ENCODE results near the gene SLC7A5.
"Not testable (repeated sequence)": the region's sequence is repeated elsewhere in the genome, so short reads cannot be mapped to it uniquely, and the experiment has no call there.

The SLC7A5 gene

GRCh38 chr16:87792205-87792565 is 77.1 kb downstream of the SLC7A5 start:
- Histone ChIP-seq H3K27ac (ENCODE audit: low read depth, low read length) (no peak overlapping the region), H3K4me1 (ENCODE audit: control insufficient read depth, insufficient read depth, low read length) (no peaks in the 10 kb centered on the region), H3K9me3 (ENCODE audit: control insufficient read depth, insufficient read depth, low read length) (no peaks in the 10 kb centered on the region), H3K36me3 (ENCODE audit: control insufficient read depth, insufficient read depth, low read length) (no peaks in the 10 kb centered on the region), H3K9ac (ENCODE audit: low read depth, low read length) (no peak overlapping the region), H3K4me3 (ENCODE audit: low read depth, low read length) (no peak overlapping the region), H3K27me3 (ENCODE audit: control insufficient read depth, insufficient read depth, low read length) (no peaks in the 10 kb centered on the region)

- H3K27me3 ChIP-seq (ENCODE audit: control insufficient read depth, insufficient read depth, low read length) = no peaks in the 10 kb centered on the region
- no peak overlapping the region for H3K4me3 ChIP-seq (ENCODE audit: low read depth, low read length)
- no peak overlapping the region for H3K9ac ChIP-seq (ENCODE audit: low read depth, low read length)
- H3K4me1 ChIP-seq (ENCODE audit: control insufficient read depth, insufficient read depth, low read length) = no peaks in the 10 kb centered on the region
- H3K9me3 ChIP-seq (ENCODE audit: control insufficient read depth, insufficient read depth, low read length) = no peaks in the 10 kb centered on the region
- no peaks in the 10 kb centered on the region for H3K36me3 ChIP-seq (ENCODE audit: control insufficient read depth, insufficient read depth, low read length)
- no peak overlapping the region for H3K27ac ChIP-seq (ENCODE audit: low read depth, low read length)
Measured at GRCh38 chr16:87791295-87792204, 77.8 kb downstream of the SLC7A5 start.

DNA sequence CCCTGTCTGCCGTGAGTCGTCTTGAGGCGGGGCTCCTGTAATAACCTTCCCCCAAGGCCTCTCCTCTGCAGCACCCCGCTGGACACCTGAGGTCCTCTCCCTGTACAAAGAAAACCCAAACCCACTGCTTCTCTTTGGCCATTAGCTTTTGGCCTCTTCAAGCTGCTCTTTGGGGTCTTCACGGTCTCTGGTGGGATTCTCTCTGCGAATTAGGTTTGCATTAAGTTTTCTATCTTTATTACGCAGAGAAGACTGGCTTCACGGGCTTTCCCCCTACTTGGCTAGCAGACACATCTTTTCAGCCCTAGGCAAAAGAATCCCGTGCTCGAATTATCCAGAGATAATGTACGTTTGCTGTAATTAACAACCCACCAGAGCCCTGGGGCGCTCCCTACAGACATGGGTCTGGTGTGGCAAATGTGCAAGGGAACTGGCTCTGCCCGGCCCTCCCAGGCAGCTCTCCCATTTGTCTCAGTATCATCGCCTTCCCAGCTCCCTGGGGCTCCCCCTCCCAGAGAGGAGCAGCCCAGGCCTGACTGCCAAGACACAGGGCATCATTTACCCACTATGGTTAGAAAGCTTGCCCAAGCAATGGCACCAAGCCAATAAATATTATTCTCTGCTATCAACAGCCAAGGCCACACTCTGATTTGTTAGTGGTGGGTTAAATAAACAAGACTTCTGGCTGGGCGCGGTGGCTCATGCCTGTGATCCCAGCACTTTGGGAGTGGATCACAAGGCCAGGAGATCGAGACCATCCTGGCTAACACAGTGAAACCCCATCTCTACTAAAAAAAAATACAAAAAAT is 78.8 kb downstream of the SLC7A5 start:
- H3K4me1 ChIP-seq (ENCODE audit: control insufficient read depth, insufficient read depth, low read length) = no peaks in the 10 kb centered on the region

DNA sequence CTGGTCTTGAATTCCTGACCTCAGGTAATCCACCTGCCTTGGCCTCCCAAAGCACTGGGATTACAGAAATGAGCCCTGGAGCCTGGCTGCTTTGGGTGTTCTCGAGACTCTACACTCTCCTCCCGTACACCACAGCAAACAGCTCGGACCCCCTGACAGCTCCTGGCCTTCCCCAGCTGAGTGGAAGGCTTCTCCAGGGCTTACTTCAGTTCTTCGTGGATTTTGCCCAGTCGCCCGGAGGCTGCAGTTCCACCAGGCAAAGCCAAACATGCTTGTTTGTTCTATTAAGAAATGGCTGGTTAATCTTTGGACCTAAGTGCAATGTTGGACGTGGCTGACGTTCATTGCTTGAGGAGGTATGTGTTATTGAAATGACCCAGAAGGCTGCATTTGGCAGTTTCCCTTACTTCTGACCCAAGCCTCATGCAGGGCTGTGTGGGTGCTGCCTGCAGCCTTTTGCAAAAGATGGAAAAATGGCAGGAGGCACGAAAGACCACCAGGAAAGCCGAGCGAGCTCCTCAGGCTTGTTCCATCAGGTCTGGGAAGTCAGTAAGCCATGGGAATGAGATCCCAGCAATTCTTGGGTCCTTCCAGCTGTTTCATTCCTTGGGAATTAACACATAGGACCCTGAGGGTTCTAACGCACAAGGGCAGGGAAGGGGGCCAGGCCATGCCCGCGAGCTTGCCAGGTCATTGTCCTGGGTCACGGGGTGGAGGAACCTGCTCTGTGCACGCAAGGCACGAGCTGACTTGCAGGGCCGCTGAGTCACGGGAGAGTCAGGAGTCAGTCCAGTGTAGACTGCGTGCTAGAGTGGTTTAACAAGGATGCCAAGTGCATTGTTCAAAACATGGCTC is 79.6 kb downstream of the SLC7A5 start:
- no peaks in the 10 kb centered on the region for H3K9me3 ChIP-seq (ENCODE audit: control insufficient read depth, insufficient read depth, low read length)
- H3K9ac ChIP-seq (ENCODE audit: low read depth, low read length) = no peak overlapping the region
- no peaks in the 10 kb centered on the region for H3K27me3 ChIP-seq (ENCODE audit: control insufficient read depth, insufficient read depth, low read length)
- H3K36me3 ChIP-seq (ENCODE audit: control insufficient read depth, insufficient read depth, low read length) = no peaks in the 10 kb centered on the region
- H3K27ac ChIP-seq (ENCODE audit: low read depth, low read length) = no peak overlapping the region
- no peak overlapping the region for H3K4me3 ChIP-seq (ENCODE audit: low read depth, low read length)
- H3K4me1 ChIP-seq (ENCODE audit: control insufficient read depth, insufficient read depth, low read length) = no peaks in the 10 kb centered on the region

More for the DNA sequence above, 78.8 kb downstream of the SLC7A5 start:
- no peaks in the 10 kb centered on the region for H3K27me3 ChIP-seq (ENCODE audit: control insufficient read depth, insufficient read depth, low read length)
- H3K36me3 ChIP-seq (ENCODE audit: control insufficient read depth, insufficient read depth, low read length) = no peaks in the 10 kb centered on the region
- H3K4me3 ChIP-seq (ENCODE audit: low read depth, low read length) = no peak overlapping the region
- no peak overlapping the region for H3K27ac ChIP-seq (ENCODE audit: low read depth, low read length)
- no peaks in the 10 kb centered on the region for H3K9me3 ChIP-seq (ENCODE audit: control insufficient read depth, insufficient read depth, low read length)
- no peak overlapping the region for H3K9ac ChIP-seq (ENCODE audit: low read depth, low read length)

DNA sequence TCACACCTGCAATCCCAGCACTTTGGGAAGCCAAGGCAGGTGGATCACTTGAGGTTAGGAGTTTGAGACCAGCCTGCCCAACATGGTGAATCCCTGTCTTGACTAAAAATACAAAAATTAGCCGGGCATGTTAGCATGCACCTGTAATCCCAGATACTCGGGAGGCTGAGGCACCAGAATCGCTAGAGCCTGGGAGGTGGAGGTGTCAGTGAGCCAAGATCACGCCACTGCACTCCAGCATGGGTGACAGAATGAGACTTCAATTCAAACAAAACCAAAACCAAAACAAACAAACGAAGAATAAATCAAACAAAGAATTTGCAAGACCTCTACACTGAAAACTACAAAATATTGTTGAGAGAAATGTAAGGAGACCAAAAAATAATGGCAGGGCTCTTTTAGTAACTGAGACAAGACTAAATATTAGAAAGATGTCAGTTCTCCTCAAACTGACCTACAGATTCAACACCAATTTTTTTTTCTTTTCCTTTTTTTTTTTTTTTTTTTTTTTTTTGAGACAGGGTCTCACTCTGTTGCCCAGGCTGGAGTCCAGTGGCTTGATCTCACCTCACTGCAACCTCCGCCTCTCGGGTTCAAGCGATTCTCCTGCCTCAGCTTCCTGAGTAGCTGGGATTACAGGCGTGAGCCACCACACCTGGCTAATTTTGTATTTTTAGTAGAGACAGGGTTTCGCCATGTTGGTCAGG is 80.4 kb downstream of the SLC7A5 start:
- H3K27ac ChIP-seq (ENCODE audit: low read depth, low read length); H3K9ac ChIP-seq (ENCODE audit: low read depth, low read length); H3K4me1 ChIP-seq (ENCODE audit: control insufficient read depth, insufficient read depth, low read length); H3K9me3 ChIP-seq (ENCODE audit: control insufficient read depth, insufficient read depth, low read length); H3K36me3 ChIP-seq (ENCODE audit: control insufficient read depth, insufficient read depth, low read length); H3K4me3 ChIP-seq (ENCODE audit: low read depth, low read length); H3K27me3 ChIP-seq (ENCODE audit: control insufficient read depth, insufficient read depth, low read length): not testable (repeated sequence)

DNA sequence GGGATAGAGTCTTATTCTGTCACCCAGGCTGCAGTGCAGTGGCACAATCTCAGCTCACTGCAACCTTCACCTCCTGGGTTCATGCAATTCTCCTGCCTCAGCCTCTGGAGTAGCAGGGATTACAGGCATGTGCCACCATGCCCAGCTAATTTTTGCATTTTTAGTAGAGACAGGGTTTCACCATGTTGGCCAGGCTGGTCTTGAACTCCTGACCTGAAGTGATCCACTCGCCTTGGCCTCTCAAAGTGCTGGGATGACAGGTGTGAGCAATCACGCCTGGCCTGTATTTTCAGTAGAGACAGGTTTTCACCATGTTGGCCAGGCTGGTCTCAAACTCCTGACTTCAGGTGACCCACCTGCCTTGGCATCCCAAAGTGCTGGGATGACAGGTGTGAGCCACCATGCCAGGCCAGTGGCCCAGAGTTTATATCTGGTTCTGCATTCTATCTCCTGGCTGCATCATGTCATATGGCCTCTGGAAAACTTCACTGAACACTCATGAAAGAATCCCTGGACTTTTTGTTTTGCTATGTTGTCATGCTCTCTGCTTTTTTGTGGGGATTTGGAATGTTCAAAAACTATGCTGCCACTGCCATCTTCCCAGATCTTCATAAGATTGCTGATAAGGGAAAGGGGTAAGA is 81.7 kb downstream of the SLC7A5 start:
- H3K4me1 ChIP-seq (ENCODE audit: control insufficient read depth, insufficient read depth, low read length); H3K9ac ChIP-seq (ENCODE audit: low read depth, low read length); H3K27ac ChIP-seq (ENCODE audit: low read depth, low read length); H3K4me3 ChIP-seq (ENCODE audit: low read depth, low read length); H3K27me3 ChIP-seq (ENCODE audit: control insufficient read depth, insufficient read depth, low read length); H3K9me3 ChIP-seq (ENCODE audit: control insufficient read depth, insufficient read depth, low read length); H3K36me3 ChIP-seq (ENCODE audit: control insufficient read depth, insufficient read depth, low read length): not testable (repeated sequence)

DNA sequence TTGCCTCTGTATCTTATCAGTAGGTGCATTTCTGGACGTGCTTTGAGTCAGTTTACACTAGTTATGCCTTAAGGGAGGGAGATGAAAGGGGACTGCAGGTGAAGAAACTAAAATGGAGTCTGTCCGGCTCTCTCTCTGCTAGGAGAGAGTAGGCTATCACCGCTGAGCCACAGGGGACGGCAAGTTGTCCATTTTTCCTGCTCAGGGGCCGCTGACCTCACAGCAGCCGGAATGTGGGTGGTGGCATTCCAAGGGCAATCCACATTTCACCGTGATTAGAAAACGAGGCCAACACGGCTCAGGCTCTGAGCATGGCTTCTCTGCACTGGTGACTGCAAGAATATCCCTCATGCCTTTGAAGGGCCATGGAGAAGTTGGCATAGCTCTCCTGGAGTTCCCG is 84.5 kb downstream of the SLC7A5 start:
- no peak overlapping the region for H3K4me3 ChIP-seq (ENCODE audit: low read depth, low read length)
- H3K36me3 ChIP-seq (ENCODE audit: control insufficient read depth, insufficient read depth, low read length) = no peaks in the 10 kb centered on the region
- H3K27me3 ChIP-seq (ENCODE audit: control insufficient read depth, insufficient read depth, low read length) = no peaks in the 10 kb centered on the region
- H3K9me3 ChIP-seq (ENCODE audit: control insufficient read depth, insufficient read depth, low read length) = no peaks in the 10 kb centered on the region
- H3K27ac ChIP-seq (ENCODE audit: low read depth, low read length) = no peak overlapping the region
- H3K9ac ChIP-seq (ENCODE audit: low read depth, low read length) = no peak overlapping the region
- no peaks in the 10 kb centered on the region for H3K4me1 ChIP-seq (ENCODE audit: control insufficient read depth, insufficient read depth, low read length)

DNA sequence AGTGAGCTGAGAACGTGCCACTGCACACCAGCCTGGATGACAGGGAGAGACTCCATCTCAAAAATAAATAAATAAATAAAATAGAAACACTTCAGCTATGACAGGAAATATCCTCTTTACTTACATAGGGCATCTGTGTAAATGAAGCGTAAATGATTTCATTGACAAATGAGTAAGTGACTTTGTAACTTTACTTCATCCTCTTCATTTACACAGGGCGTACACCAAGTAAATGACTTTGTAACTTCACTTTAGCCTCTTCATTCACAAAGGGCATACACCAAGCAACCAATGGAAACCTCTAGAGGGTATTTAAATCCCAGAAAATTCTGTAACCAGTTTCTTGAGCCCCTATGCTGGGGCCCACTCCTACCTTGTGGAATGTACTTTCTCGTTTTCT is 87.3 kb downstream of the SLC7A5 start:
- Histone ChIP-seq H3K27ac (ENCODE audit: low read depth, low read length) (no peak overlapping the region), H3K36me3 (ENCODE audit: control insufficient read depth, insufficient read depth, low read length) (no peaks in the 10 kb centered on the region), H3K27me3 (ENCODE audit: control insufficient read depth, insufficient read depth, low read length) (no peaks in the 10 kb centered on the region), H3K4me3 (ENCODE audit: low read depth, low read length) (no peak overlapping the region), H3K9me3 (ENCODE audit: control insufficient read depth, insufficient read depth, low read length) (no peaks in the 10 kb centered on the region), H3K9ac (ENCODE audit: low read depth, low read length) (no peak overlapping the region), H3K4me1 (ENCODE audit: control insufficient read depth, insufficient read depth, low read length) (peaks cover 10% of the 10 kb centered on the region)

DNA sequence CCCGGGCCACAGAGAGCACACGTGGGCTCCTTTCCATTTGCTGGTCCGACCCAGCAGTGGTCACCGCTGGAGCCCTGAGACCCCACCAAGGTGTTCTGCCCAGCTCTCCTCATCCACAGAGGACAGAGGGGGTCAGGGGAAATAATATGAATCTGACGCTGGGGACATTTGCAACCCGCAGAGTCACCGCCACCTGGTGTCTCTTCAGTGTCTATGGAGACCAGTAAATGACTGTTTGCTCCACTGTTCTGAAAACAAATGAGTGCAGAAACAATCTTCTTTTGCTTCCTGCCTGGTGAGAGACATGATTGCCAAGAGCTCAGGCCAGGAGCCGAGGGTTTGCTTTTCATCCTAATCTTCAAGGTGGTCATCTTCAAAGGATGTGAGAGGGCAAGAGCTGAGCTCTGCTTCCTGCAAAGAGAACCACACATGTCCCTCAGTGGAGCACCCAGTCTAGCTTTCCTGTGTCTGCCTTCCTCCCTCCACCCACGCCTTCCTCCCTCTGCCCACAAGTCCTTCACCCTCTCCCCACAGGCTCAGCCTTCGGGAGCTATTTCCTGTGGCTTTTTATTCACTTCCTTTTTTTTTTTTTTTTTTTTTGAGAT is 88.8 kb downstream of the SLC7A5 start:
- Histone ChIP-seq H3K9me3 (ENCODE audit: control insufficient read depth, insufficient read depth, low read length) (no peaks in the 10 kb centered on the region), H3K36me3 (ENCODE audit: control insufficient read depth, insufficient read depth, low read length) (no peaks in the 10 kb centered on the region), H3K4me1 (ENCODE audit: control insufficient read depth, insufficient read depth, low read length) (peaks cover 10% of the 10 kb centered on the region), H3K27me3 (ENCODE audit: control insufficient read depth, insufficient read depth, low read length) (no peaks in the 10 kb centered on the region), H3K9ac (ENCODE audit: low read depth, low read length) (no peak overlapping the region), H3K4me3 (ENCODE audit: low read depth, low read length) (no peak overlapping the region), H3K27ac (ENCODE audit: low read depth, low read length) (no peak overlapping the region)

Measured in HUES48 (cell line).